IMR-90 (cell line): ENCODE results near the gene ZNF335. TPM values are rescaled to one million over a fixed set of nuclear protein-coding genes. Genes with fewer than 3 reads are reported as not detected.

Source experiments
- ATAC-seq: fragments of 200-7000 bp; cut with Tn5 transposase; 2 replicates; pipeline ENCODE4 v1.9.1; 2020; ENCODE audit warnings: low read depth, mild to moderate bottlenecking, moderate library complexity
- BruUV-seq: library from RNA; stranded (reverse); fragments of 400-500 nt; replicated peaks from 2 replicates; lab custom pipeline; 2021; lab: Mats Ljungman, UMichigan
- CTCF ChIA-PET: fragments of 300-600 bp; formaldehyde crosslinking; extraction: SDS; loops from one replicate; lab custom pipeline; 2021; ENCODE audit warnings: antibody characterized with exemption; lab: Yijun Ruan, JAX
- POLR2A ChIA-PET: fragments of 300-600 bp; sonication (Branson Sonifier 250); formaldehyde crosslinking; loops from one replicate; lab custom pipeline; 2022; ENCODE audit warnings: antibody characterized with exemption; ENCODE audit not compliant: unreplicated experiment; lab: Charles Lee
- DNase-seq: peaks from one replicate; pipeline ENCODE4 v3.0.0; 2013
- H2AFZ ChIP-seq: replicated peaks from 2 replicates; pipeline ENCODE3; 2013; ENCODE audit warnings: low read length, mild to moderate bottlenecking; ENCODE audit not compliant: poor library complexity
- H2AK5ac ChIP-seq: 2 replicates; pipeline ENCODE4 v1.6.1; 2013; ENCODE audit warnings: low read depth, low read length, inconsistent platforms
- H2AK9ac ChIP-seq: replicated peaks from 2 replicates; pipeline ENCODE3; 2013; ENCODE audit warnings: mild to moderate bottlenecking, low read depth, low read length, moderate library complexity; ENCODE audit not compliant: poor library complexity
- H2BK120ac ChIP-seq: 2 replicates; pipeline ENCODE4 v1.6.1; 2013; ENCODE audit warnings: low read depth, low read length, inconsistent platforms
- H2BK15ac ChIP-seq: 3 replicates; pipeline ENCODE4 v1.6.1; 2013; ENCODE audit warnings: low read depth, low read length, inconsistent platforms
- H2BK20ac ChIP-seq: 2 replicates; pipeline ENCODE4 v1.6.1; 2013; ENCODE audit warnings: low read depth, mild to moderate bottlenecking, inconsistent platforms, low read length, moderate library complexity
- H2BK5ac ChIP-seq: 2 replicates; pipeline ENCODE4 v1.6.1; 2013; ENCODE audit warnings: mild to moderate bottlenecking, low read depth, low read length, inconsistent platforms; ENCODE audit not compliant: poor library complexity, severe bottlenecking
- H3K14ac ChIP-seq: replicated peaks from 2 replicates; pipeline ENCODE4 v1.6.1; 2013; ENCODE audit warnings: low read depth, low read length, inconsistent platforms
- H3K18ac ChIP-seq: 2 replicates; pipeline ENCODE4 v1.6.1; 2013; ENCODE audit warnings: low read depth, low read length, control low read depth
- H3K23ac ChIP-seq: 2 replicates; pipeline ENCODE4 v1.6.1; 2013; ENCODE audit warnings: low read depth, low read length, inconsistent platforms
- H3K27ac ChIP-seq: 2 replicates; pipeline ENCODE4 v1.5.1; 2013; ENCODE audit warnings: mild to moderate bottlenecking, control low read depth, low read length; ENCODE audit not compliant: insufficient read depth
- H3K27me3 ChIP-seq: 2 replicates; pipeline ENCODE4 v1.6.1; 2013; ENCODE audit warnings: low read length; ENCODE audit not compliant: control insufficient read depth, insufficient read depth
- H3K36me3 ChIP-seq: 2 replicates; pipeline ENCODE4 v1.6.1; 2013; ENCODE audit warnings: low read length, mixed read lengths; ENCODE audit not compliant: control insufficient read depth, insufficient read depth
- H3K4ac ChIP-seq: 2 replicates; pipeline ENCODE4 v1.6.1; 2013; ENCODE audit warnings: low read depth, low read length, inconsistent platforms
- H3K4me1 ChIP-seq: 2 replicates; pipeline ENCODE4 v1.6.1; 2013; ENCODE audit warnings: low read length, mixed read lengths; ENCODE audit not compliant: control insufficient read depth, insufficient read depth
- H3K4me2 ChIP-seq: 2 replicates; pipeline ENCODE4 v1.6.1; 2013; ENCODE audit warnings: low read depth, mild to moderate bottlenecking, control low read depth, low read length, moderate library complexity
- H3K4me3 ChIP-seq: 2 replicates; pipeline ENCODE4 v1.5.1; 2013; ENCODE audit warnings: low read depth, mild to moderate bottlenecking, control low read depth, low read length, moderate library complexity; ENCODE audit not compliant: insufficient read depth
- H3K56ac ChIP-seq: 2 replicates; pipeline ENCODE4 v1.6.1; 2013; ENCODE audit warnings: low read length, inconsistent platforms; ENCODE audit not compliant: insufficient read depth; ENCODE audit errors: extremely low read depth
- H3K79me1 ChIP-seq, 2 experiments: 2 replicates each; pipeline ENCODE4 v1.6.1; 2013; ENCODE audit warnings: low read length in 2 of 2, inconsistent platforms in 1 of 2, low read depth in 1 of 2
- H3K9ac ChIP-seq: 2 replicates; pipeline ENCODE4 v1.6.1; 2013; ENCODE audit warnings: low read depth, low read length, control low read depth
- H3K9me1 ChIP-seq: 2 replicates; pipeline ENCODE4 v1.6.1; 2013; ENCODE audit warnings: low read length, inconsistent platforms; ENCODE audit not compliant: insufficient read depth
- H3K9me3 ChIP-seq: 2 replicates; pipeline ENCODE4 v1.6.1; 2013; ENCODE audit warnings: low read length; ENCODE audit not compliant: control insufficient read depth, insufficient read depth
- H4K20me1 ChIP-seq: 2 replicates; pipeline ENCODE4 v1.6.1; 2013; ENCODE audit warnings: low read length, inconsistent platforms; ENCODE audit not compliant: insufficient read depth
- H4K5ac ChIP-seq: 2 replicates; pipeline ENCODE4 v1.6.1; 2013; ENCODE audit warnings: mild to moderate bottlenecking, low read depth, low read length, control low read depth
- H4K8ac ChIP-seq, 2 experiments: 2 replicates each; pipeline ENCODE4 v1.6.1; 2013; ENCODE audit warnings: low read depth in 2 of 2, low read length in 2 of 2, control low read depth in 1 of 2, inconsistent platforms in 1 of 2
- H4K91ac ChIP-seq: 2 replicates; pipeline ENCODE4 v1.6.1; 2013; ENCODE audit warnings: low read depth, low read length, inconsistent platforms; ENCODE audit not compliant: insufficient read depth
- CEBPB ChIP-seq: IDR thresholded peaks from 2 replicates; pipeline ENCODE4 v1.6.1; 2012; ENCODE audit warnings: low read depth, low read length, improper control_type of control experiment
- CHD1 ChIP-seq: IDR thresholded peaks from 2 replicates; pipeline ENCODE4 v1.6.1; 2012; ENCODE audit warnings: low read depth, low read length, improper control_type of control experiment
- FOS ChIP-seq: fragments of 150-350 bp; IDR thresholded peaks from 2 replicates; pipeline ENCODE4 v1.6.1; 2016; ENCODE audit warnings: low read depth, low read length
- MAFK ChIP-seq: IDR thresholded peaks from 2 replicates; pipeline ENCODE4 v1.6.1; 2012; ENCODE audit warnings: low read depth, low read length, improper control_type of control experiment
- MAZ ChIP-seq: IDR thresholded peaks from 2 replicates; pipeline ENCODE4 v1.6.1; 2012; ENCODE audit warnings: low read depth, mild to moderate bottlenecking, low read length, improper control_type of control experiment, moderate library complexity, borderline replicate concordance
- NFE2L2 ChIP-seq: fragments of 150-350 bp; IDR thresholded peaks from 2 replicates; pipeline ENCODE4 v1.6.1; 2016; ENCODE audit warnings: low read depth, mild to moderate bottlenecking, low read length
- RAD21 ChIP-seq: IDR thresholded peaks from 2 replicates; pipeline ENCODE4 v1.6.1; 2012; ENCODE audit warnings: low read length, improper control_type of control experiment
- RCOR1 ChIP-seq: IDR thresholded peaks from 2 replicates; pipeline ENCODE4 v1.6.1; 2012; ENCODE audit warnings: mild to moderate bottlenecking, low read length, improper control_type of control experiment; ENCODE audit not compliant: insufficient replicate concordance
- SMC3 ChIP-seq: fragments of 150-350 bp; IDR thresholded peaks from 2 replicates; pipeline ENCODE4 v1.6.1; 2016; ENCODE audit warnings: low read depth, mild to moderate bottlenecking, antibody characterized with exemption, low read length, moderate library complexity
- WGBS, 2 experiments: methylation state at CpG; one replicate each; pipeline versions ENCODE4 v1.1.5 to v1.1.7; 2013; ENCODE audit warnings: missing lambda C conversion rate in 2 of 2; ENCODE audit not compliant: insufficient read length in 1 of 2; ENCODE audit errors: extremely low coverage in 2 of 2; 5-methylcytosine and 5-hydroxymethylcytosine counted together
- dilution Hi-C: fragments of 300-500 bp; cut with HindIII; formaldehyde crosslinking; loops from one replicate; pipeline ENCODE4 v1.14.3; 2018; ENCODE audit warnings: low sequenced_read_pairs; ENCODE audit not compliant: unreplicated experiment
- in situ Hi-C: fragments of 300-500 bp; cut with MboI; formaldehyde crosslinking; loops from 3 replicates; pipeline ENCODE4 v1.14.3; 2019; ENCODE audit warnings: low sequenced_read_pairs, inconsistent platforms, mixed read lengths
- intact Hi-C: fragments of 100-400 bp; cut with micrococcal nuclease; formaldehyde crosslinking; loops from 2 replicates; pipeline ENCODE4 v1.10.0; 2022
- polyA plus RNA-seq, 3 experiments: library from polyadenylated mRNA; depleted of rRNA; stranded (reverse); fragments of >200 nt; gene quantifications; 2 replicates each; pipeline ENCODE4 v1.2.3, GENCODE V29; 2012; ENCODE audit warnings: low replicate concordance in 1 of 3
- total RNA-seq: library from RNA; depleted of rRNA; stranded (reverse); fragments of >200 nt; gene quantifications from 2 replicates; pipeline ENCODE4 v1.2.3, GENCODE V29; 2012
- TF ChIP-seq, protein P1 (sequence below): fragments of 150-350 bp; IDR thresholded peaks from 2 replicates; pipeline ENCODE4 v1.6.1; 2016; ENCODE audit warnings: low read depth, mild to moderate bottlenecking, low read length, moderate library complexity, borderline replicate concordance
- TF ChIP-seq, protein P2 (sequence below): fragments of 150-350 bp; IDR thresholded peaks from 2 replicates; pipeline ENCODE4 v1.6.1; 2017; ENCODE audit warnings: mild to moderate bottlenecking, antibody characterized with exemption, low read length, low read depth
- TF ChIP-seq, protein P3 (sequence below): conservative IDR thresholded peaks from 2 replicates; pipeline ENCODE4 v1.5.1; 2012; ENCODE audit warnings: mild to moderate bottlenecking, low read depth, low read length, improper control_type of control experiment

ZNF335 gene
- total and polyA plus RNA-seq, 2 of the 4 experiments (the other 2 are of a cell fraction): 11.8 to 17.8 TPM

DNA sequence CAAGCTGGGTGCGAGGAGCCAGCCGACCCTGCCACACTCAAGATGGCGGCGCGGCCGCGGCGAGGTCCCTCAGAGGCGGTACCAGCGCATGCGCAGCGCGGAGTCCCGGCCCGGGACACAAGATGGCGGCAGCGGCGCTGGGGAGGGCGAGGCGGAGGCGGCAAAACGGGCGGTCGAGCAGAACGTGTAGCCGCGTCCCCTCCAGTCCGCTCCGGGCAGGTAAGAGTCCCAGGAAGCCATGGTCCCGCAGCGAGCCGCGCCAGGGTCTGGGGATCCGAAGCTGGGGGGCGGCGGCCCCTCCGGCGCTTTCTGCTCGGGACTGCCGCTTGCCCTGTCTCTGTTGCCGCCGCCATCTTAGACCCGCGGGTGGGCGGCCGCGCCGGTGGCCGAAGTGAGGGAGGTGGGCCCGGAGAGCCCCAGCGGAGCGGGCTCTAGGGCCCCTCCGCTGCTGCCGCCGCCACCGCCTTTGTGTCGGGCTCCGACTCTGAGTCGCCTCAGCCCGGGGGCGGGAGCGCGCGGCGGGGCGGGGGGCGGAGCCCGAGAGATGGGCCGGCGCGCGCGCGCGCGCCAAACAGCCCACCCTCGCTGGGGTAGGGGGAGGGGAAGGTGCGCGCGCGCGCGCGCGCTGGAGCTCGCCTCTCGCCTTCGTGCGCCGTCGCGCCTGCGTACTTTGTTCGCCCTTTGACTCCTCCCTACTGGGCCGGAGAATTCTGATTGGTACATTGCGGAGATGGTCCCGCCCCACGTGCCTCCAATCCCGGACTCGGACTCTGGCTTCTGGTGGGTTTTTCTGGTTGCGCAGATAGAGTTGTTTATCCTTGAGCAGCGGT, 37.2 kb downstream of the ZNF335 start, which contains the start of gene PCIF1:
Gene PCIF1, plus strand, starts transcription at position 98 of the 830 bp plus-strand sequence. CDS start 4,317 bp downstream, outside the sequence.
- H2BK120ac ChIP-seq: peak within 1 kb of the TSS; percentile 91
- H3K4ac ChIP-seq: peak within 1 kb of the TSS; percentile 100
- peak within 1 kb of the TSS; percentile 98 for H3K56ac ChIP-seq
- DNase-seq: peak; percentile 98
- H3K27me3 ChIP-seq: no peaks in the 10 kb centered on the region
- no peak within 1 kb of the TSS for H2BK20ac ChIP-seq
- peak within 1 kb of the TSS; percentile 99 for H3K14ac ChIP-seq
- no TSS peak for BruUV-seq
- peak within 1 kb of the TSS; percentile 92 for H3K23ac ChIP-seq
- H3K4me1 ChIP-seq: peaks cover 5% of the 10 kb centered on the region
- intact Hi-C loops (loop anchor here (1.0 to 10.0 kb wide), 5 partner anchors 24 to 136 kb away; partner anchors contain the start of genes ACOT8, CTSA, NEURL2 and SNX21), in situ Hi-C loops (no loop called here), dilution Hi-C loops (no loop called here)
- peak within 1 kb of the TSS; percentile 100 for H4K91ac ChIP-seq
- CTCF ChIA-PET: interaction anchor here (0.8 to 1.5 kb wide), 2 partner anchors 43 to 136 kb away, joined by 3 to 6 read pairs; no protein-coding TSS in a partner anchor
- H3K9ac ChIP-seq: peak within 1 kb of the TSS; percentile 99
- peaks cover 20% of the 10 kb centered on the region for H3K36me3 ChIP-seq
- peak within 1 kb of the TSS; percentile 85 for H3K4me3 ChIP-seq
- H3K9me1 ChIP-seq: 0 out of 2 replicates have a peak, but pooled peaks cover 4% of the 10 kb centered on the region
- peak within 1 kb of the TSS; percentile 97 for H3K4me2 ChIP-seq
- peak within 1 kb of the TSS; percentile 100 for H2BK5ac ChIP-seq
- H3K9me3 ChIP-seq: no peaks in the 10 kb centered on the region
- peak; percentile 84 for ATAC-seq
- peak within 1 kb of the TSS; percentile 98 for H4K5ac ChIP-seq
- peak within 1 kb of the TSS; percentile 99 for H2AFZ ChIP-seq
- peak within 1 kb of the TSS; percentile 98 to 100 for H4K8ac ChIP-seq
- H2AK9ac ChIP-seq: peak within 1 kb of the TSS; percentile 100
- POLR2A ChIA-PET: interaction anchor here (0.6 to 1.2 kb wide), 4 partner anchors 9 to 25 kb away, joined by 3 to 8 read pairs (median 5); no protein-coding TSS in a partner anchor
- WGBS, 2 experiments: 1% methylated on average over 40 of the region's 102 CpGs; no CpG with 5 or more reads in 1 of the 2 experiments
- peak within 1 kb of the TSS; percentile 99 for H2AK5ac ChIP-seq
- H4K20me1 ChIP-seq: peaks cover 19% of the 10 kb centered on the region
- peak within 1 kb of the TSS; percentile 89; the same call in 1 of the 3 replicates for H2BK15ac ChIP-seq
- H3K18ac ChIP-seq: peak within 1 kb of the TSS; percentile 96
- H3K27ac ChIP-seq: peak within 1 kb of the TSS; percentile 99
- H3K79me1 ChIP-seq: peaks cover 38 to 75% of the 10 kb centered on the region in 2 experiments
- TF ChIP-seq RAD21 (0 out of 2 replicates have a peak, but pooled peaks have one; percentile 2), CEBPB (no peak), MAZ (peak; percentile 38; the same call in 1 of the 2 replicates), SMC3 (0 out of 2 replicates have a peak, but pooled peaks have one; percentile 14), CHD1 (peak; percentile 90; the same call in 1 of the 2 replicates), MAFK (no peak), FOS (0 out of 2 replicates have a peak, but pooled peaks have one; percentile 1), RCOR1 (no peak), NFE2L2 (no peak)
- TF ChIP-seq, protein P1, sequence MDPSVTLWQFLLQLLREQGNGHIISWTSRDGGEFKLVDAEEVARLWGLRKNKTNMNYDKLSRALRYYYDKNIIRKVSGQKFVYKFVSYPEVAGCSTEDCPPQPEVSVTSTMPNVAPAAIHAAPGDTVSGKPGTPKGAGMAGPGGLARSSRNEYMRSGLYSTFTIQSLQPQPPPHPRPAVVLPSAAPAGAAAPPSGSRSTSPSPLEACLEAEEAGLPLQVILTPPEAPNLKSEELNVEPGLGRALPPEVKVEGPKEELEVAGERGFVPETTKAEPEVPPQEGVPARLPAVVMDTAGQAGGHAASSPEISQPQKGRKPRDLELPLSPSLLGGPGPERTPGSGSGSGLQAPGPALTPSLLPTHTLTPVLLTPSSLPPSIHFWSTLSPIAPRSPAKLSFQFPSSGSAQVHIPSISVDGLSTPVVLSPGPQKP: no peak
- TF ChIP-seq, protein P2, sequence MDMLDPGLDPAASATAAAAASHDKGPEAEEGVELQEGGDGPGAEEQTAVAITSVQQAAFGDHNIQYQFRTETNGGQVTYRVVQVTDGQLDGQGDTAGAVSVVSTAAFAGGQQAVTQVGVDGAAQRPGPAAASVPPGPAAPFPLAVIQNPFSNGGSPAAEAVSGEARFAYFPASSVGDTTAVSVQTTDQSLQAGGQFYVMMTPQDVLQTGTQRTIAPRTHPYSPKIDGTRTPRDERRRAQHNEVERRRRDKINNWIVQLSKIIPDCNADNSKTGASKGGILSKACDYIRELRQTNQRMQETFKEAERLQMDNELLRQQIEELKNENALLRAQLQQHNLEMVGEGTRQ: peak; percentile 97
- TF ChIP-seq, protein P3, sequence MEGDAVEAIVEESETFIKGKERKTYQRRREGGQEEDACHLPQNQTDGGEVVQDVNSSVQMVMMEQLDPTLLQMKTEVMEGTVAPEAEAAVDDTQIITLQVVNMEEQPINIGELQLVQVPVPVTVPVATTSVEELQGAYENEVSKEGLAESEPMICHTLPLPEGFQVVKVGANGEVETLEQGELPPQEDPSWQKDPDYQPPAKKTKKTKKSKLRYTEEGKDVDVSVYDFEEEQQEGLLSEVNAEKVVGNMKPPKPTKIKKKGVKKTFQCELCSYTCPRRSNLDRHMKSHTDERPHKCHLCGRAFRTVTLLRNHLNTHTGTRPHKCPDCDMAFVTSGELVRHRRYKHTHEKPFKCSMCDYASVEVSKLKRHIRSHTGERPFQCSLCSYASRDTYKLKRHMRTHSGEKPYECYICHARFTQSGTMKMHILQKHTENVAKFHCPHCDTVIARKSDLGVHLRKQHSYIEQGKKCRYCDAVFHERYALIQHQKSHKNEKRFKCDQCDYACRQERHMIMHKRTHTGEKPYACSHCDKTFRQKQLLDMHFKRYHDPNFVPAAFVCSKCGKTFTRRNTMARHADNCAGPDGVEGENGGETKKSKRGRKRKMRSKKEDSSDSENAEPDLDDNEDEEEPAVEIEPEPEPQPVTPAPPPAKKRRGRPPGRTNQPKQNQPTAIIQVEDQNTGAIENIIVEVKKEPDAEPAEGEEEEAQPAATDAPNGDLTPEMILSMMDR: no peak
